Thyroid gland (tissue), 4 donors: ENCODE results near the gene RIMBP2.

Experiments used
- CTCF ChIP-seq, 6 experiments: fragments of 200-600 bp in 3 of 6; fragments of 450-650 bp in 3 of 6; sonication (generic) in 3 of 6; IDR thresholded peaks; one replicate each; pipeline ENCODE4 v1.5.1; 2016 to 2019; ENCODE audit warnings: antibody characterized with exemption in 6 of 6, mild to moderate bottlenecking in 2 of 6, inconsistent platforms in 1 of 6, moderate library complexity in 1 of 6
- POLR2A ChIP-seq, 2 donors: fragments of 450-650 bp; IDR thresholded peaks; one replicate each; pipeline ENCODE4 v1.6.1; 2017; ENCODE audit warnings: antibody characterized with exemption in 2 of 2, mild to moderate bottlenecking in 2 of 2, moderate library complexity in 1 of 2

GRCh38 chr12:130546494-130546893 is 169.6 kb downstream of the RIMBP2 start:
- TF ChIP-seq CTCF (IDR thresholded peaks at IDR 0.05) (no peak), POLR2A (IDR thresholded peaks at IDR 0.05) (no peak)
